ENCODE data around the gene TRIM56.
"Not testable (repeated sequence)": the region's sequence is repeated elsewhere in the genome, so short reads cannot be mapped to it uniquely, and the experiment has no call there.

The TRIM56 gene

GRCh38 chr7:101085162-101085964 lies at the start of gene TRIM56:
Gene TRIM56, plus strand, starts transcription at chr7:101085481. Its CDS starts 1,832 bp downstream, at chr7:101087313.
- peak in 51 of 58 donors; percentile 16 to 89 (median 56) for DNase-seq

GRCh38 chr7:101035941-101036340 lies 49.3 kb upstream of the TRIM56 start:
- DNase-seq: no peak

GRCh38 chr7:101041283-101041682 lies 44.0 kb upstream of the TRIM56 start:
- not testable (repeated sequence) for DNase-seq

GRCh38 chr7:101058355-101058754 lies 26.9 kb upstream of the TRIM56 start:
- DNase-seq: peak in 37 of 58 donors; percentile 0 to 61 (median 12)

GRCh38 chr7:101059620-101059942 lies 25.7 kb upstream of the TRIM56 start:
- DNase-seq: no peak

GRCh38 chr7:101060992-101061391 lies 24.3 kb upstream of the TRIM56 start:
- no peak for DNase-seq

- not testable (repeated sequence) for DNase-seq
These were observed 21.1 kb upstream of the TRIM56 start for GRCh38 chr7:101064176-101064550.

- not testable (repeated sequence) for DNase-seq
These were observed 20.1 kb upstream of the TRIM56 start for GRCh38 chr7:101065162-101065561.

GRCh38 chr7:101066141-101066832 lies 19.0 kb upstream of the TRIM56 start:
- DNase-seq: no peak

- no peak for DNase-seq
These were observed 18.5 kb upstream of the TRIM56 start for GRCh38 chr7:101066833-101067177.

- DNase-seq: no peak
These were observed 16.9 kb upstream of the TRIM56 start for GRCh38 chr7:101068401-101068800.

GRCh38 chr7:101071362-101072104 lies 13.7 kb upstream of the TRIM56 start:
- DNase-seq: not testable (repeated sequence)

- DNase-seq: no peak
These were observed 9.6 kb upstream of the TRIM56 start for GRCh38 chr7:101075646-101076045.

GRCh38 chr7:101076183-101076582 lies 9.1 kb upstream of the TRIM56 start:
- DNase-seq: not testable (repeated sequence)

- peak in 54 of 58 donors; percentile 10 to 86 (median 44) for DNase-seq
These were observed 7.8 kb upstream of the TRIM56 start for GRCh38 chr7:101077303-101078086.

GRCh38 chr7:101081432-101081831 lies 3.8 kb upstream of the TRIM56 start:
- no peak for DNase-seq

GRCh38 chr7:101084865-101085161 lies 468 bp upstream of the TRIM56 start:
- no peak for DNase-seq

GRCh38 chr7:101087334-101088068 lies 2.2 kb downstream of the TRIM56 start:
- no peak for DNase-seq

- no peak for DNase-seq
These were observed 2.8 kb downstream of the TRIM56 start for GRCh38 chr7:101088069-101088425.

- no peak for DNase-seq
These were observed 3.7 kb downstream of the TRIM56 start for GRCh38 chr7:101088858-101089529.
